ENCODE measurements around the gene SHC2.

- no peak for TF ChIP-seq TAF1 (IDR thresholded peaks at IDR 0.05; ENCODE audit: low read depth, low read length)
- TF ChIP-seq POLR2A (IDR thresholded peaks at IDR 0.05; ENCODE audit: low read depth, low read length) = no peak
These were observed 82.1 kb downstream of the SHC2 start for GRCh38 chr19:378706-379105.

Data from GM12891 (cell line).